ENCODE results near the gene PTPN13.

Gene PTPN13

DNA sequence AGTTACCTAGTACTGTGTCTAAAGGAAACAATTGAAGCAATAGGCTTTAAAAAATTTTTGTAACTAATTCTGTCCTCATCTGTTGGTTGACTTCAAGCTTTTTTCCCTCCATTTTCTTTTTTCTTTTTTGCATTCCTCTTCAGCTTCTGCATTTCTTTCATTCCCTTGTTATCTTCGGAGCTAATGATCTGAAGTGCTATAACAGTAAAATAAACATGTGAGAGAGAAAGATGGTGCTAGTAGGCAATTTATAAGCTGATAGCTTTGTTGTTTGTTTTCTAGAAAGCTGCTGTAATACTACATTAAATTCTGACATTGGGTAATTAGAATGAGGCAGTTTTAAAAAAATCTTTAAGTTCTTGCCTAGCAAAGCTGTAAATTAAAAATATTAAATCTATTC, 37.1 kb downstream of the PTPN13 start:
- DNase-seq (ENCODE audit: low read depth): no peak
- TF ChIP-seq CTCF (IDR thresholded peaks at IDR 0.05; ENCODE audit: control insufficient read depth, insufficient read depth, low read depth, low read length, missing control alignments): no peak
- no peak overlapping the region for H3K4me3 ChIP-seq (ENCODE audit: control insufficient read depth, low read depth, low read length)

GRCh38 chr4:86633854-86634253, 39.7 kb downstream of the PTPN13 start:
- DNase-seq (ENCODE audit: low read depth): no peak
- no peak for TF ChIP-seq CTCF (IDR thresholded peaks at IDR 0.05; ENCODE audit: control insufficient read depth, insufficient read depth, low read depth, low read length, missing control alignments)
- H3K4me3 ChIP-seq (ENCODE audit: control insufficient read depth, low read depth, low read length): no peak overlapping the region

DNA sequence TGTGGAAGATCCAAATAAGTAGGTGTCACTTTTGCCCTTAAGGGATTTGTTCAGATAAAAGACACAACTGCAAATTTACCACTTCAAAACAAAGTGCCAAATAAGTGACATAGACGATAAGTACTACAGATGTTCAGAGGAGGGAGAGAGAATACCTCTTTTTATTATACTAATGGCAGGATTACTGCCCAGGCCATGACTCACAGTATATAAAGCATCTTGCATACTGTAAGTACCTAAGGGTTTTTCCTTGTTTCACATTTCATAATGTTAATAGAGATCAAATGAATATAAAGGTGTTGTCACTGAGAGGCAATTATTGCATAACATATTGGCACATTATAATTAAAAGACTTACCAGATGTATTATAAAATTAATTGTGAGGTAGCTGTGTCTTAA, 46.4 kb downstream of the PTPN13 start:
- H3K4me3 ChIP-seq (ENCODE audit: control insufficient read depth, low read depth, low read length): no peak overlapping the region
- no peak for TF ChIP-seq CTCF (IDR thresholded peaks at IDR 0.05; ENCODE audit: control insufficient read depth, insufficient read depth, low read depth, low read length, missing control alignments)
- DNase-seq (ENCODE audit: low read depth): peak; percentile 1

- DNase-seq (ENCODE audit: low read depth): no peak
- TF ChIP-seq CTCF (IDR thresholded peaks at IDR 0.05; ENCODE audit: control insufficient read depth, insufficient read depth, low read depth, low read length, missing control alignments): no peak
- H3K4me3 ChIP-seq (ENCODE audit: control insufficient read depth, low read depth, low read length): no peak overlapping the region
These were observed 47.5 kb downstream of the PTPN13 start for GRCh38 chr4:86641516-86642090.

- no peak overlapping the region for H3K4me3 ChIP-seq (ENCODE audit: control insufficient read depth, low read depth, low read length)
- no peak for DNase-seq (ENCODE audit: low read depth)
- no peak for TF ChIP-seq CTCF (IDR thresholded peaks at IDR 0.05; ENCODE audit: control insufficient read depth, insufficient read depth, low read depth, low read length, missing control alignments)
These were observed 50.8 kb downstream of the PTPN13 start for GRCh38 chr4:86644892-86645291.

DNA sequence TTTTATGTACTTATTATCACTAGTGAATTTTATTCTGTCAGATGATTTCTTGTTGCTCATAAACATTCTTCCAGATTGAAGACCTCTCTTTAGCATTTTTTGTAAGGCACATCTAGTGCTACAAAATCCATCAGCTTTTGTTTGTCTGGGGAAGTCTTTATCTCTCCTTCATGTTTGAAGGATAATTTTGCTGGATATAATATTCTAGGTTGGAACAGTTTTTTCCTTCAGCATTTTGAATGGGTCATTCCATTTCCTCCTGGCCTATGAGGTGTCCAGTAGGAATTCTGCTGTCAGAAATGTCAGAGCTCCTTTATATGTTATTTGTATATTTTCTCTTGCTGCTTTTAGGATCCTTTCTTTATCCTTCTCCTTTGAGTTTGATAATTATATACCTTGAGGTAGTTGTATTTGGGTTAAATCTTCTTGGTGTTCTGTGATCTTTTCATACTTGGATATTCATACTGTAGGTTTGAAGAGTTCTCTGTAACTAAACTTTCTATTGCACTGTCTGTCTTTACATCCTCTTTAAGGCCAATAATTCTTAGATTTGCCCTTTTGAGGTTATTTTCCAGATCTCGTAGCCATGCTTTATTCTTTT, 58.3 kb downstream of the PTPN13 start:
- H3K4me3 ChIP-seq (ENCODE audit: control insufficient read depth, low read depth, low read length): no peak overlapping the region
- no peak for TF ChIP-seq CTCF (IDR thresholded peaks at IDR 0.05; ENCODE audit: control insufficient read depth, insufficient read depth, low read depth, low read length, missing control alignments)
- DNase-seq (ENCODE audit: low read depth): no peak
